GM21737 (cell line): ENCODE results near the gene ACSS3.
"Not testable (repeated sequence)": the region's sequence is repeated elsewhere in the genome, so short reads cannot be mapped to it uniquely, and the experiment has no call there.

Experiments
- ATAC-seq: cut with Tn5 transposase; IDR thresholded peaks from one replicate; pipeline ENCODE4 v1.9.1; 2021; ENCODE audit warnings: mild to moderate bottlenecking, moderate library complexity; ENCODE audit not compliant: unreplicated experiment

ACSS3 gene, protein sequence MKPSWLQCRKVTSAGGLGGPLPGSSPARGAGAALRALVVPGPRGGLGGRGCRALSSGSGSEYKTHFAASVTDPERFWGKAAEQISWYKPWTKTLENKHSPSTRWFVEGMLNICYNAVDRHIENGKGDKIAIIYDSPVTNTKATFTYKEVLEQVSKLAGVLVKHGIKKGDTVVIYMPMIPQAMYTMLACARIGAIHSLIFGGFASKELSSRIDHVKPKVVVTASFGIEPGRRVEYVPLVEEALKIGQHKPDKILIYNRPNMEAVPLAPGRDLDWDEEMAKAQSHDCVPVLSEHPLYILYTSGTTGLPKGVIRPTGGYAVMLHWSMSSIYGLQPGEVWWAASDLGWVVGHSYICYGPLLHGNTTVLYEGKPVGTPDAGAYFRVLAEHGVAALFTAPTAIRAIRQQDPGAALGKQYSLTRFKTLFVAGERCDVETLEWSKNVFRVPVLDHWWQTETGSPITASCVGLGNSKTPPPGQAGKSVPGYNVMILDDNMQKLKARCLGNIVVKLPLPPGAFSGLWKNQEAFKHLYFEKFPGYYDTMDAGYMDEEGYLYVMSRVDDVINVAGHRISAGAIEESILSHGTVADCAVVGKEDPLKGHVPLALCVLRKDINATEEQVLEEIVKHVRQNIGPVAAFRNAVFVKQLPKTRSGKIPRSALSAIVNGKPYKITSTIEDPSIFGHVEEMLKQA

DNA sequence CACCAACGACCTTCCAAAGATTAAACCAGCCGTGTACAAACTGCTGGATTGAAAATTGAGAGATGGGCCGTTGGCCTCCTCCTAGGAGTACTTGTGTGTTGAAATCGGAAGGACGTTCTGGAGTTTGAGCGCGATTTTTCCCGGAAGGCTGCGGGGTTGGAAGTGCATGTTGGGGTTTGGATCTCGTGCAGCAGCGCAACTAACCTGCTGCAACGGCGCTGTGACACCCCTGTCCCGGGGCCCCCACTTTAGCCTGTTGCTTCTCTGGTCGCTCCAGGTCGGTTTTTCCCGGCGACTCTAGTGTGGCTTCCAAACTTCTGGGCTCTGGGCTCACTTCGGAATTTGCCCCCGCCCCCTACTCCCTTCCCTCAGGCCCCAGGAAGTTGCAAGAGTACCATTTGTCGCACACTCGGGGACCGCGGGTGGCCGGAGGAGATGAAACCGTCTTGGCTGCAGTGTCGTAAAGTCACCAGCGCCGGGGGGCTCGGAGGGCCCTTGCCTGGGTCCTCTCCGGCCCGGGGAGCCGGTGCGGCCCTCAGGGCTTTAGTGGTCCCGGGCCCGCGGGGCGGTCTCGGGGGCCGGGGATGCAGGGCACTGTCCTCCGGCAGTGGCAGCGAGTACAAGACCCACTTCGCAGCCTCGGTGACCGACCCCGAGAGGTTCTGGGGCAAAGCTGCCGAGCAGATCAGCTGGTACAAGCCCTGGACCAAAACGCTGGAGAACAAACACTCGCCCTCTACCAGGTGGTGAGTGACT is at the start of gene ACSS3:
TSS of gene ACSS3 (plus strand) at position 394 of the 756 bp plus-strand sequence. CDS start at position 436, 42 bp downstream.
- no peak for ATAC-seq

DNA sequence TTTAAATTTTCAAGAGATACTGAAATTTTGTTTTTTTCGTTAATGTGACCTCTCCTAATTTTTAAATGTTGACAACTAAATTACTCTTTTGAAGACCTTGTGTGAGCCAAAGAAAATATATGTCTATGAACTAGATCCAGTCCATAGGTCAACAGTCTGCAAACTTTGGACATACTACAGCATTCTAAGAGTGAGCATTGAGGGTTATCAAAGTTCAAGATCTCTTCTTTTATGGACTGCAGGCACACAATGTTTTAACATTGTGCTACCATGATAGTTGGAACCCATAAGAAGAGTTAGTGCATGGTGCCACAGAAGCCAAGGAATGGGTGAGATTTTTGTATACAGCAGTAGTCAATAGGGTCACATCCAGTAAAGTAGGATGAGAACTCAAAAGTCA is 43.0 kb upstream of the ACSS3 start:
- ATAC-seq: no peak

DNA sequence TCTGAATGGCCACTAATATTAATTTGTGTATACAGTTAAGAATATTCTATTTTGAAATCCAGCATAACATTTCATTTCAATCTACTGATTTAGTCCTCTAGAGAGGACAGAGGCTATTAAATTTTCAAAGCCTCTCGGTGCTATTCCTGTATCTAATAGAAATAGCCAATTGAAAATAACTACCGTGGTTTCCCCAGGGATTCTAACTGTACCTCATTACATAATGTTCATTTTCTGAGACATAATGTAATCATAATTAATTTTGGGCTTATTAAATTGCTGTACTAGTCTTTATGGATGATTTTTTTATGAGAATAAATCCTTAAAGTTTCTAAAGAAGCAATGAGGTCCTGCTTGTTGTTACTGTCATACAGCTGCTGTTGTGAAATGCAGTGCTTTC is 38.6 kb upstream of the ACSS3 start:
- no peak for ATAC-seq

DNA sequence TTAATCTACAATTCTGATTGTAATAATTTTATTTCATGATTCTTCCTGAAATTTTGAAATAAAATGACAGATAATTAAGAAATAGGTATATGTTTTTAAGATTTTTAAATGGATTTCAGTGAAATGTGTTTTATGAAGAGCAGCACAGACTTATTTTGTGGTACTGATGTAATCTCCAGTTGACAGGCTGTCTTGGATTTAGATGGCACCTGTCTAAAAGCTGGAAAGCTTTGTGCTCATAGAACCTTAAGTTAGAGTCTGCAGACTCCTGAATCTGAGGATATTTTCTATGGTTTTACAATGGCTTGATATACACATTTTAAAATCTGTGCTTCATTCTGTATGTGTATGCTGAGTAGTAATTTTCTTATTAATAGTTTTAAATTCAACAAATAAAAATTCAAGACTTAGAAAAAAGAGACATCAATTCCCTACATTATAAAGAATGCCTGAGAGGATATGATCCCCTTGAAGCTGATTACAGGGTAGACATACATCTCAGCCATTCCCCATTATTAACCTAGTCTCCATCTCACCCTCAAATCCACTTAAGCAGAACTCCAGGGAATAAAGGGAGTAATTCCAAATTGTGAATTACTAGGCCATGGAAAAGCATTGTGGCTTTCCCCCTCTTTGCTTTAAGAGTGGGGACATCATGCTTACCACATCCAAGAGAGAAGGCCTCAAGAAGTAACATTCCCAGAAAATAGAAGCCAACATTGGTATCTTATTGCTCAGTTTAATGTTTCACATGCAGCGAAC is 33.7 kb upstream of the ACSS3 start:
- no peak for ATAC-seq

DNA sequence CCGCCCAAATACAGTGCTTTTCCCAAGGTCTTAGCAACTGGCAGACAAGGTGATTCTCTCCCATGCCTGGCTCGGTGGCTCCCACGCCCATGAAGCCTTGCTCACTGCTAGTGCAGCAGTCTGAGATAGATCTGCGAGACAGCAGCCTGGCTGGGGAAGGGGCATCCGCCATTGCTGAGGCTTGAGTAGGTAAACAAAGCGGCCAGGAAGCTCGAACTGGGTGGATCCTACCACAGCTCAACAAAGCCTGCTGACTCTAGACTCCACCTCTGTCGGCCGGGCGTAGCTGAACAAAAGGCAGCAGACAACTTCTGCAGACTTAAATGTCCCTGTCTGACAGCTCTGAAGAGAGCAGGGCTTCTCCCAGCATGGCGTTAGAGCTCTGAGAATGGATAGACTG is 12.9 kb upstream of the ACSS3 start:
- ATAC-seq: not testable (repeated sequence)

DNA sequence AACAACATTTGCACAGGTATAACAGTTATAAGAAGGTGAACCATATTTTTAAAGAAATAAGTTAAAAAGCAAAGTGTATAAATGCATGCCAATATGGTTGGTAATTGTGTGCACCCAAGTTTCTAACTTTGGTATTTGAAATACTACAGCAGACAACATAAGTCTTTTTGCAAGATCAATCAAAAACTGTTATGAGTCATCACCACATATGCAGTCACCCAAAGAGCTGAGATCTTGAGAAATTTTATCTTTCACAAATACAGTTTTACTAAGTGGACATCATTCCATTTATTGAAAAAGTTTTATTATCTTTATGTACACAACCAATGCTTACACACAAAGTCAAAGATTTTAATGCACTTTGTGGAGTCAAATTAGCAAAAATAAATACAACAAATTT is 7.0 kb upstream of the ACSS3 start:
- ATAC-seq: no peak

DNA sequence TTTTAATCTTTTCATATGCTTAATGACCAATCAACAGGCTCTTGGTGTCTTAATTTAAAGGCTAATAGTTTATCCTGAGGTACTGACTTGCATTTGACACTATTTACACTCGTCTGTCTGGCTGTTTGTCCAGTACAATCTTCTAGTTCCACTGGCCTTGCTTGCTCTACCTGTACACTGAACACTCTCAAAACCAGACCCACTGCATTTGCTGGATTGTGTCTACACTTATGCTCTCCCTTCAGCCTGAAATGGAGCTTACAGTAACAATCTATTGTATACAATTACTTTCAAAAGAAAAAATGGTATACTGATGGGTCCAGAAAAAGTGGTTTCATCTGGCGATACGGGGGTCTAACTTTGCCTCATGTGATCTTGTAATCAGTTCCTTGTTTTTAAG is 2.3 kb upstream of the ACSS3 start:
- no peak for ATAC-seq

DNA sequence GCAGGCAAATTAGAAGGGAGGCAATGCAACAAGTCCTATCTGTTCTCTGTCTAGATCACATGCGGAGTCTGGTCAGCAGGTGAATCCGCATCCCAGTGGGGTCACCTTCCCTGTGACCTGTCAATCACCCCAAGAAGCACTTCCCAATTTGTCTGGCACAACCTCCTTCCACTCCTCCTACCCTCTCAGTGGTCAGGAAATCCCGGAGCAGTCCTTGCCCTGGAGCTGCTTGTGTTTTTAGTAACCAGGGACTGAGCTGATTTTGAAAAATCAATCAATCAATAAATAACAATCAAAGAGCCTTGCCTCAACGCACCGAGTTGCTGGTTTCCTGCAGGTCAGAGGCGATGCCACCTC is 572 bp upstream of the ACSS3 start:
- ATAC-seq: no peak

DNA sequence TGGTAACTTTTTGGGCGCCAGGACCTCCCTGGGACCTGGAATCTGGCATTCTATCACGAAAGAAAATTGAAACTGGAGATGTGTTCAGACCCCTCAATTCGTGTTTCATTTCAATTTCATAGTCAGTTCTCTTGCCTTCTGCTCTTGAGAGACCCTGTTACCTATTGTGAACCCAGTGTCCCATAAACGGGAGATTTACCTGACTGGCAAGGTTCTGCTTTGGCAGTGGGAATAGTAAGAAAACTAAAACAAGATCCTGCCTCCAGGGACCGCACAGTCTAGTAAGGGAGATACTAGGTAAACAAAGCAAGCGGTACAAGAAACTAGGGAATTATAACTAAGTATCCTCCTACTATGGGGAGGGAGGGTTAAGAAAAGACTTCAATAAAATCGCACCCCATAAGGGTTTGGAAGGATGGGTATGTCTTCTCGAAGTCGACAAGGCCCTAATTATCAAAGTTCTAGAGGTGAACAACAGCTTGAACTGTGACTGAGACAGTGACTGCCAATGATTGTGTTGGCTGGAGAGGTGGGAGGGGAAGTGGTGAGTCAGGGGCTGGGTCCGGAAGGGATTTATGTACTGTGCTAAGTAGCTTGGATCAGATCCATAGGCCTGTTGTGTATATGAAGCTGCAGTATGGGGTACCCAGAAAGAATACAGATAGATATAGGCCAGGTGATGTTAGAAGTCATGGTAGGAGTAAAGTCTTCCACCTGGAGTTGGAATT is 754 bp downstream of the ACSS3 start:
- ATAC-seq: no peak

DNA sequence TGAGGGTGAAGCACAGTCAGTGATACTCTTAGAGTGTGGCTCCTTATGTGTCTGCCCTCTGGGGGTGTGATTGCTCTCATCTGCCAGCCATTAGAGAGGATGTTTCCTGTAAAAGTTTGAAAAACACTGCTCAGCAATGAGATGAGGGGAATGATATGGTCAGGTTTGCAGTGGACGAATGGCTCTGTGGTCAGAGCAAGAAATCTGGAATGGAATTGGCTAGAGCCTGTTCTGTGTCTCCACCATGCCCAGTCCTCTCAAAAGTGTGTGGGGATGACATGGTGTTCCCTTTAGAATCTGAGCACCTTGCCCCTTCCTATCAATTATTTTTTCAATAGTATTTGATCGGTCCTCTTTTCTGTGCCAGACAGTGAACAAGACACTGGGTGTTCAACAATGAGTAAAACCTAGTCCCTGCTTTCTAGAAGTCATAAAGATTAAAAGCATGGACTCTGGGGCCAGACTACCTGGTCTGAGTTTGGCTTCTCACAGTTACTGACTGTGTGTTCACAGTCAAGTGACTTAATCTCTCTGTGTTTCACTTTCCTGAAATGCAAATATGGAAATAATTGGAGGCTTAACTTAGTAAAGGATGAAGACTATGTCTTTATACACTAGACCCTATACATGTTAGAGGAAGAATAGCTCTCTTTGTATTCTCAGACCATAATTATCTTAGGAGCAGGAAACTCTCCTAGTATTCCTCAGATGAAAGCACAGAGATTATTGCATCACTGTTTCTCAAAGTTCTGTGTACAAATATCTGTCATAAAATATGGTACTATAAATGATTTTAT is 1.6 kb downstream of the ACSS3 start:
- ATAC-seq: no peak

DNA sequence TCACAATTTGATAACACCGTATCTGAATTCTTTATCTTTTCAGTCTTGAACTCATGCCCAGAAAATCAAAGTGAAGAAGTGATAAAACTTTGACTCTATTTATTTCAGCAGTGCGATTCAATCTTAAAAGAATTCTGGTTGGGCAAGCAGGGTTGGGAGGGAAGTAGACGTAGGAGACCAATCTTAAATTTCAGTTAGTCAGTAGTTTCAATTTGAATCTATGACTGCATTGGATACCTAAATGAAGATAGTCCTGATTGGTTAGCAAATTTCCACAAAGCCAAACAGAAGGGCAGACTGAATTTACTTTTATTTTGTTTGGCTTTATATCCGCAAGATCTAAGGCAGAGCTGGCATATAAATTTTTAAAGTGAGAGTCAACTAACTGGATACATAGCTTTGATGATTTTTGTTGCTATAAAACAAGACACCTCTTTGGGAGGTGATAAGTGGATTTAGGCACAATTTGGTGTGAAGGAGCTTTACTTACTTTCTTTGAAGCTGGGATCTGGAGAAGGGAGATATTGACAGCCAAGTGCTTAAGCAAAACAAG is 2.6 kb downstream of the ACSS3 start:
- ATAC-seq: no peak

DNA sequence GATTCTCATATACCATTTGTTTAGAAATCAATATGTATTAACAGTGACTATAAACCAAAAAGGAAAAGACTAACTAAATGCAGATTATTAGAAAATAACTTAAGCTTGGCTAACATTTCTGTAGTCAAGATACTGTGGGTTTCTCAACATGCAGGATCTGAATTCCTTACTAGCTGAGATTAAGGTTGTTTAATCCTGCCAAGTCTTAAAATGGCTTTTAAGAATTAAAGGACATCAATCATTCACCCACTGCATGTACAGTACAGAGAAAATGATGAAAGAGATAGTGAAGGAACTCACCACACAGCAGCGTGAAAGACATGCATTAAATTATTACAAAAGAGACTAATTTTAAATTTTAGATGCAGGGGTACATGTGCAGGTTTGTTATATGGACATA is 3.8 kb downstream of the ACSS3 start:
- no peak for ATAC-seq

DNA sequence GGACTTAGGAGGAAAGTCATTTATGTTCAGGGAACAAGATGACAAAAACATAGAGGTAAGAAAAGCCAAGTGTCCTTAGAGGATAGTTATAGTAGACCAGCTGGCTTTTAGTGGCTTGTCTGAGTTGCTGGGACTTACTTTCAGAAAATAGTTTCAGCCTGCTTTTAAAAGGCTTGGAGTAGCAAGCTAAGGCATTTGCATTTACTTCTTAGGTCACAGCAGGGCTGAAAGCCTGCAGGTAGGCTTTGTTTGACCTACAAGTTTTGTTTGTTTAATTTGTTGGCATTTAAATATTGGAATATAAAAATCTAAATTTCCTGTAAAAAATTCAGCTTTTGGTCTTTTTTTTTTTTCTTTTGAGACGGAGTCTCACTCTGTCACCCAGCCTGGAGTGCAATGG is 5.1 kb downstream of the ACSS3 start:
- no peak for ATAC-seq

DNA sequence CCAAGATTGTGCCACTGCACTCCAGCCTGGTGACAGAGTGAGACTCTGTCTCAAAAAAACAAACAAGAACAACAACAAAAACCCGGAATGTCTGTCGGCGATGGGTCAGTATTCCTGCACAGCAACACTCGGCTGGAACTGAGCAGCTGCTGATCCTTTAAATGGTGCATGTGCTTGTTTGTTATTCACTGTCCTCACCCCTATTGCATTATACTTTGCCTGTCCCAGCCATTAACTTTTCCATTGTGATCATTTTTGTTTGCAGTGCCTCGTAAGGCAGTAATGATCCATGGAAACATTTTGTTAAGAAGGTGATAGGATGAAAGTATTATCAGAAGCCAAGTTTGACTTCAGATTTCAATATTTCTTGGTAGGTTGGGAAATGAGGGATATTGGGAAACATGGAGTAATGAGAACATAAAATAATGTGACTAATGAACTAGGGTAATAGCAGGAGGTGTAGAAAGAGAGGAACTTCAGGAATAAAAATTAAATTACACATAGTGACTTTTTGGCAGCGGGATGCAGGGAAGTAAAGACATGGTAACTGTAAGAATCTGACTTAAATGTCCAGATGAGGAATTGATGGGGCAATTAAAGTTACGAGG is 6.1 kb downstream of the ACSS3 start:
- ATAC-seq: no peak

DNA sequence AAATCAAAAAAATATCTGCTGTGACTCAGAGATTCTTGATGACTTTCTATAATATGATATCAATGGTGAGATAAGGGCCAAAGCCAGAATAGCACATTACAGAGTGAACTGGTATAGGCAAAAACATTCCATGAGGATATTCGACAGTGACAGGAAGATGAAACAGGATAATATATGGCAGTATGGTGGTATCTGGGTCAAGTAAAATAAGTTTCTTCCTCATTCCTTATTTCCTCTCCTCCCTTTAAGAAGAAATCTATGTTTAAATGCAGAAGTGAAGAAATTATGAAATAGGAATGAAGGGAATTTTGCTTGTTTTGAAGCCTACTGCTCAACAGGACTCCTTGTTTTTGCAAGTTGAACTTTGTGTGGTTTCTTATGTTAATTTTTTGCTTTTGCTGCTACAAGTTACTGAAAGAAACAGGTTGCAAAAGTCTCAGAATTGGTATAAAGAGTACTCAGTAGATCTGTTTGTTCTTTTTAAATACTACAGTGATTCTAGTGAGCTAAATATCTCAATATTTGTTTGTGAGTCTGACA is 7.0 kb downstream of the ACSS3 start:
- no peak for ATAC-seq

DNA sequence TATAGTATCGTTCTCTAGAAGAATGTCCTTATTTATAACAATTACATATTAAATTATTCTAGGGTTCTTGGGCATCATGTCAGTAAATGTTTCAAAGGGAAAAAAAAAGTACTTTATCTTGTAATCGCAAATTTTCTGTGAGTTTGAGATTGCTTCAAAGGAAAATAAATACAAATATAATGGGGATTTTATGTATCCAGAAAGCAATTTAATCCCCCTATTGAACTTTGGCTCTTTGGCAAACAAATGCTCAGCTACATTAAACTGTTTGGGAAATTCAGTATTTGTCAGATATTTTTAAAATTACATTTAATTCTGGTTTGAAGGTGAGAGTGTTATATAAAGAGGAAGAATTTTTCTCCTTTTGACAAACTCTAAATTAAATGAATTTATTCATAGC is 8.0 kb downstream of the ACSS3 start:
- ATAC-seq: no peak

DNA sequence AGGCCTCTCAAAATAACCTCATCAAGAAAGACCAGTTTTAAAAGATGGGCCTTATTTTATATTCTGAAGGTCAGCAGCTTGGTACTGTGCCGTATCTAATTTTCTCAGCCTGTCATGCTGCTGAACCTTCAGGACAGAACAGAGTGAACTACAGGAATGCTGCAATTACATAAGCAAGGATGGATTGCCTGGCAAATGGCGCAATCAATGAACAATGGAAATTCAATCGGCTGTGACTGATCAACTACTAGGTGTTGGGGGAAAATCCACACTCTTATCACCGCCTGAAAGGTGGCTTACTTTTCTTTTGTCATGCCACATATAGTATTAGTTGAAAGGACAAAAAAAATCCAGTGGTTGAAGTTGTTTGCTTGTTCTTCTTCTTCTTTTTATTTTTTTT is 8.5 kb downstream of the ACSS3 start:
- no peak for ATAC-seq

DNA sequence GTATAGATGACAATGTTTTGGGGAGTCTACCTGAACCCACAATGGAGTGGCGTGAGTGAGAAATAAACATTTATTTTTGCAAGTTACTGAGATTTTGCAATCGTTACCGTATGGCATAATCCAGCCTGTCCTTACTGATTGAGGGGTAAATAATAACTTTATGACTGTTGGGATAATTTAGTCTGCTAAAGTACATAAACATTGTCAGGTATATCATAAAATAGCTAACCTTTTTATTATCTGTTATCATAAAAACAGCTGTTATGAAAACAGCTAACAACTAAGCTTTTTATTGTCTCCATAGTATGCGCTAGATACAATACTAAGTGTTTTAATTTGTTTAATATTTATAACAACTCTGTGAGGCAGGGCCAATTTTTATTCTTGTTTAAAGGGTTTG is 10.3 kb downstream of the ACSS3 start:
- ATAC-seq: no peak

DNA sequence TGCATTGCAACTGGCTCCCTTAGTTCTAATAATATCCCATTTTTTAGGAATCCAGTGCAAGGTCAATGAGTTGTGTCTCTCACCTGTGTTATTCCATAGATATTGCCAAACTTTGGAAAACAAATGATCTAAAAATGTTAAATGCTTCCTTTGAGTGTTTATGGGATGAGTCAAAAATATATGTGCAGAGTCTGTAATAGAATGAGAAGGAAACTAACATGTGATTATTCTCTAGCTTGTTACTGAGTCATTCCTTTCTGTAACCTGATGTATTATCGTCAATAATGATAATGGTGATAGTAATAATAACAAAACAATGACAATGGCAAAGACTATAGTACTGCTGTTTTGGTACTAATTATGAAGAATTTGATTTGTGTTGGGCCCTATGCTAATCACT is 11.5 kb downstream of the ACSS3 start:
- ATAC-seq: no peak
